ENCODE results near the gene MAST1. TPM values are rescaled to one million over a fixed set of nuclear protein-coding genes. Genes with fewer than 3 reads are reported as not detected.

MAST1 gene
- total and polyA plus RNA-seq, 2 experiments from 2014 or later, result 13.9 to 19.9 TPM

- no peak overlapping the region for H3K4me2 ChIP-seq
- 0 out of 2 replicates have a peak, but pooled peaks cover 6% of the 10 kb centered on the region for H3K4me1 ChIP-seq (ENCODE audit: insufficient read depth)
- H3F3A ChIP-seq (replicated peaks; ENCODE audit: low read depth), result peaks cover 9% of the 10 kb centered on the region
- H3K79me2 ChIP-seq (replicated peaks; ENCODE audit: insufficient read depth), result peaks cover 14% of the 10 kb centered on the region
- peaks cover 9% of the 10 kb centered on the region for H4K20me1 ChIP-seq (replicated peaks; ENCODE audit: insufficient read depth)
- H3K4me1 Mint-ChIP-seq, result no peaks in the 10 kb centered on the region
- peaks cover 55% of the 10 kb centered on the region for H3K36me3 Mint-ChIP-seq (ENCODE audit: low read depth)
- no peak overlapping the region for H2AFZ ChIP-seq
- H3K27ac ChIP-seq (ENCODE audit: low read depth), result no peak overlapping the region
- H3K9me2 ChIP-seq (ENCODE audit: insufficient read depth), result no peaks in the 10 kb centered on the region
- peaks cover 16% of the 10 kb centered on the region for H3K36me3 ChIP-seq (ENCODE audit: insufficient read depth)
- no peak overlapping the region for H3K4me3 Mint-ChIP-seq
- no peak for DNase-seq (ENCODE audit: low spot score)
- no peak overlapping the region for H3K27ac Mint-ChIP-seq
- H3K27me3 Mint-ChIP-seq (ENCODE audit: insufficient read depth, low read depth, poor library complexity), result peaks cover 8% of the 10 kb centered on the region
- no peak for ATAC-seq
- no peaks in the 10 kb centered on the region; the same call in 2 of the 3 replicates for H3K9me3 Mint-ChIP-seq
- no peak overlapping the region for H3K4me3 ChIP-seq
- no peak for TF ChIP-seq ZNF462 (CRISPR knock-in tag; IDR thresholded peaks at IDR 0.05)
- H3K27me3 ChIP-seq (ENCODE audit: insufficient read depth), result no peaks in the 10 kb centered on the region
These were observed 58.1 kb downstream of the MAST1 start for GRCh38 chr19:12896460-12896859.

DNA sequence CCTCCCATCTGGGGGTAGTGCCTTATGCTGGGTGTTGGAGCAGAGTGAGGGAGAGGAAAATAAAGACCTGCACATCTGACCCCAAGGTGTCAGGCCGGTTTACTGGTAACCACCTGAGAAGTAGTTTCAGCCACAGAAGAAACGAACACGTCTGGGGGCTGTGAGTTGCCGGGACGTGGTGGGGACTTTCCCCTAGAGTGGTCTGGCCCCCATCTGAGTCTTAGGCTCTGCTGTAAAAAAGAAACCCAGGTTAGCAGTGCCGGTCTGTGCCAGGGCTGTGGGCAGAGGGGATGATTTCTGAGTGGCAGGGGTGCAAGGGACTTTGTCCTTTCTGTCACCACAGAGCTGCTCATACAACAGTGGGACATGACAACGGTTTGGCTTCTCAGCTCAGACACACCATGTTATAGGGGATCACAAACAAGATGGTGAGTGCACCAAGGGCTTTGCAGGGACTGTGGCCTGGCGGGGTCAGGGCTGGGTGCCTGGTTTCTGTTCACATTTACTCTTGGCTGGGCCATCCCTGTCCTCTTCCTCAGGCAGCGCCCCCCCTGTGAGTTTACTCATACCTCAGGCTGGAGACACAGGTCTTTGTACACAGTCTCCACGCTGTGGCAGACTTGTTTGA is 61.7 kb downstream of the MAST1 start:
- no peaks in the 10 kb centered on the region for H3K4me1 ChIP-seq (ENCODE audit: insufficient read depth)
- no peaks in the 10 kb centered on the region for H3K79me2 ChIP-seq (replicated peaks; ENCODE audit: insufficient read depth)
- Mint-ChIP-seq H3K4me1 (no peaks in the 10 kb centered on the region), H3K36me3 (ENCODE audit: low read depth) (peaks cover 41% of the 10 kb centered on the region), H3K4me3 (no peak overlapping the region), H3K27ac (no peak overlapping the region), H3K27me3 (ENCODE audit: insufficient read depth, low read depth, poor library complexity) (peaks cover 6% of the 10 kb centered on the region), H3K9me3 (no peaks in the 10 kb centered on the region)
- no peak for DNase-seq (ENCODE audit: low spot score)
- no peak overlapping the region for H3K27ac ChIP-seq (ENCODE audit: low read depth)
- no peak overlapping the region for H2AFZ ChIP-seq
- H3K36me3 ChIP-seq (ENCODE audit: insufficient read depth), result peaks cover 6% of the 10 kb centered on the region
- TF ChIP-seq EZH2 (IDR thresholded peaks at IDR 0.05; ENCODE audit: low read depth, unreplicated experiment) (no peak), CREB1 (CRISPR knock-in tag; IDR thresholded peaks at IDR 0.05; ENCODE audit: low read depth) (no peak)
- H3K9me2 ChIP-seq (ENCODE audit: insufficient read depth), result no peaks in the 10 kb centered on the region
- ATAC-seq, result no peak
- no peaks in the 10 kb centered on the region for H3F3A ChIP-seq (replicated peaks; ENCODE audit: low read depth)
- H3K4me2 ChIP-seq, result no peak overlapping the region
- no peaks in the 10 kb centered on the region for H3K27me3 ChIP-seq (ENCODE audit: insufficient read depth)
- H3K4me3 ChIP-seq, result no peak overlapping the region
- H4K20me1 ChIP-seq (replicated peaks; ENCODE audit: insufficient read depth), result 0 out of 2 replicates have a peak, but pooled peaks cover 2% of the 10 kb centered on the region

All from GM23338 (cell line).